Measurements from ENCODE around the gene FAM219A.
A peak's percentile ranks its signal among the peaks of the same experiment; 100 is the strongest.
"Not testable (repeated sequence)": the region's sequence is repeated elsewhere in the genome, so short reads cannot be mapped to it uniquely, and the experiment has no call there.

Gene FAM219A

DNA sequence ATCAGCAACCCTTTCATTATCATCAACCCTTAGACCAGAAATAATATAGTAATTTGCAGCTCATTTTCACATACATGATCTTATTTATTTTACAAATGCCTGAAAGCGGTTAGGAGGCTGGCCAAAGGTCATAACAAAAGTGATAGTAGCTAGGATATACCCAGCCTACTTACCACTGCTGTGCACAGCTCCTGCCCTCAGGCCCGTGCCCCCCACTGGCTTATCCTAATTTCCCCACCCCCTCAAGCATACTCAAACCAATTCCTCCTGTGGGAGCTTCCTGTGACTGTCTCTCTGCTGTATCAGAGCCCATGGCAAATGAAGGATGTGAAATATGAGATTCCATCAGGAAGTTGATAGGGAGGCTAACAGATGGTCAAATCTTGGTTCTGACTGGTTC lies 14.8 kb downstream of the FAM219A start:
- no peak for DNase-seq

DNA sequence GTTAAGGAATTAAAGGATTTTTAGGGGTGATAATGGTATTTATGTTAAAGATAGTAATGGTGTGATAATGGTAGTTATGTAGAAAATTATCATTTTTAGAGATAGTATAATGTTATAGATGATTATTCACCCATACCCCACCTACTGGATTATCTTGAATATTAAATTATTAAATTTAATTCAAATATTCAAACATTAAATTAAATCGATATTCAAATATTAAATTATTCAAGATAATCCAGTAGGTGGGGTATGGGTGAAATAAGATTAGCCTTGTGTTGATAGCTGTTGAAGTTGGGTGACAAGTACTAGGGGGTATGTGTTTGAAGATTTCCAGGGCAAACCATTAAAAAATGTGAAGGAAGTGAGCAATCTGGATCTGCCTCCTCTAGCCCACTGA lies 15.6 kb downstream of the FAM219A start:
- no peak for DNase-seq

DNA sequence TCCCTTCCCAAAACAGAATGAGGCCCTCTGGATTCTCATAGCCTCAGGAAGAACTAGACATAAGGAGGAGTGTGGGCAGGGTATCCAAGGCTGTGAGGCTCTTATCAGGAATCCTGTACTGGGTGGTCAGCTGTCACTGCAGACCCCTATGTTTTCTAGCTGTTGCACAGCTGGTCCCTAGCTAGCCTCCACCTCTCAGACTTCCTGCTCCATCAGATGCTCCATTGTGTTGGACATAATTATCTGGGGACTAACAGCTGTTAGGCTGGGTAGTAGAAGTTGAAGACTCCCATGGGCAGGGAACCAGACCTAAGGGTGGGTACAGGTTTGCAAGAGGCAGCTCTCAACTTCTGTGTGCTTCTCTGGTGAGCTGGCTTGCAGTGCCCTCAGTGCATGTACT lies 18.4 kb downstream of the FAM219A start:
- no peak for DNase-seq

GRCh38 chr9:34438465-34438864 lies 19.9 kb downstream of the FAM219A start:
- DNase-seq: not testable (repeated sequence)

- not testable (repeated sequence) for DNase-seq
These were observed 20.5 kb downstream of the FAM219A start for GRCh38 chr9:34437926-34438307.

GRCh38 chr9:34437006-34437925 lies 21.1 kb downstream of the FAM219A start:
- DNase-seq: peak in 2 of 14 donors; percentile 9 to 54

DNA sequence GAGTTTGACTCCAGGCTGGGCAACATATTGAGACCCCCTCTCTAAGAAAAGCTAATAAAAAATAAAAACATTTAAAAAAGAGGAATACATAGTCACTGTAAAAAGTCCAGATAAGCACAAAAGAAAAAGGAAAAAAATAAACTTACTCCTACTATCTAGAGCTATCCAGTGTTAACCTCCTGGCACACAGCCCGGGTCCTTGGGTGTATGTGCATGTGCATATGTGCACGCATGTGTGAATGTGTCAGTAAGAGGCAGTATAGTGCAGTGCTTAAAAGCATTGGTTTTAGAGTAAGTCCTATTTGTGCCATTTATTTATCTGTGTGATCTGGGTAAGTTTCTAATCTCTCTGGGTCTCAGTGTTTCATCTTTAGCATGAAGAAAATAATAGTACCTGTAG lies 26.7 kb downstream of the FAM219A start:
- DNase-seq: peak in 1 of 14 donors; percentile 31

- peak in 10 of 14 donors; percentile 5 to 96 (median 20) for DNase-seq
These were observed 27.4 kb downstream of the FAM219A start for GRCh38 chr9:34430843-34431437.

DNA sequence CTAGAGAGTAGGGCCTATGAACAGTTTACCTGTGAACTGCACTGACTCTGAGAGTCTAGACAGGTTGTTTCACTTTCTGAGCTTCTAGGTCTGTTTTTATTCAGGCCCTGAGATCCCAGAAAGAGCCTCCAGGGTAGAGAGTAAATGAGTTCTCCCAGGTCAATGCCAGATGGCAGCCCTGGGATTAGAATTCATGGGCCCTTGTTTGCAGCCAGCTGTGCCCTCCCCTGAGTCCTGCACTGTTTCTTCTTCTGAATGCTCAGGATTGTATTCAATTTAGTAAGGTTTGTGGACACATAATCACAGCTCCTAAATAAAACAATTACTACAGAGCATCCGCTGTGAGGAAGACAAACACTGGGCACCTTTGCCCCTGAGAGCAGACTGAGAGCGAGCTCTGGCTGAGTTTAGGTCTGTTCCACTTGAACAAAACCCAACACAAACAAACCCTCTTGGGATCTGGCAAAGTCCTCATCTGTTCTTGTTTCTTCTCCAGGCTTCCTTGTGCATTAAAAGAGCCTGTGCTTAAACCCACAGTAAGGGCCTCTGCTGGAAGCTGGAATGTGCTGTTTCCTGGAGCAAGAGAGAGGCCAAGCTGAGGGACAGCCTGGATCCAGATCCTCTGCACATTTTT lies 29.9 kb downstream of the FAM219A start:
- DNase-seq: no peak

- DNase-seq: no peak
These were observed 31.9 kb downstream of the FAM219A start for GRCh38 chr9:34426347-34427074.

DNA sequence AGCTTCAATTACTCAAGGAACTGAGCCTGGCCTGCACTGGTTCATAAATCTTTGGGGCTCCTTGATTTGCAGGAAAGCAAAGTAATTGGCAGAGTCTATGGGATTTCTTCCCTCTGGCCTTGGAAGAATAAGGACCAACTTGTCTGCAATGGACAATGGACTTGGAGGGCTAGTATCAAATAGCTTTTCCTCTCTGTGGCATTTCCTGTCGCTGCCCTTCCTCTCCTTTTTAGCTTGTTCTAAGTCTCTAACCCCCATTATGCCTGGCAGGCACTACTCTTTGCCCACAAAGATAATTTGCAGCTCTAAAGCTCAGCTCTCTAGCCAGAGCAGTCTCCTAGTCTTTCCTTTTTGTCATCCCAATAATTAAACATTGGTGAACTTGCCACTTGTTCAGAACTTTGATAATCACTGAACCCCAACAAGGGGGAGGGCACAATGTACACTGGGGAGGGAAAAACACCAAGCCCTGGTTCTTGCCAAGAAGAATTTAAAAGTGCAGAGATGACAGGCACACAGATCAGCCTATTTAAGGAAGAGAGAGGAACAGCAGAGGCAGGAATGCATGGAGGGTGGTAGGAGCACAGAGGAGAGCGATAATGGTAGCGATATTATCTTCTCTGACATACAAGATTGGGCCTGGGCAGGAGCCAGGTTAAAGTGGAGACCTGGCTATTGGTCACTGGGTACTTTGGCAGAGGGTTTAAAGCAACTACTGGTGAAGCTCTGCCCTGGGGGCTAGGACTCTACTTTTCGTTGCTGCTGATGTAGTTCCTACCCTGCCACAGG lies 38.5 kb downstream of the FAM219A start:
- no peak for DNase-seq

GRCh38 chr9:34417734-34418133 lies 40.6 kb downstream of the FAM219A start:
- peak in 1 of 14 donors; percentile 52 for DNase-seq

GRCh38 chr9:34413231-34413852 lies 45.0 kb downstream of the FAM219A start:
- DNase-seq: peak in 6 of 14 donors; percentile 9 to 21 (median 11)

DNA sequence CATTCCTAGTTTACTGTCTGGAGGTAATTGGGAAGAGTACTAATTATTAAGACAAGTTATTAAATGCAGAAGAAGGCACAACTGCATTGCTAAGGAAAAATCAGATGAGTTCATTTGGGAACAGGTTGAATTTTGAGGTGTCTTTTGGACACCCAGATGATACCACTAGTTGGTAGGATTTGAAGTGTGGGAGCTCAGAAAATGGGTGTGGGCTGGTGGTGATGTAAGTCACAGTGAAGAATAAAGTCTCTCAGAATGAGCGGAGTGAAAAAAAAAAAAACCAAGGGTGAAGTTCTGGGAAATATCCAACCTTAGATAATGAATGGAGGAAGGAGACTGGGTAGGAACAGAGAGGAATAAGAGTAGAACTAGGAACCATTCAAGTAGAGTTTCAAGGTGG lies 46.0 kb downstream of the FAM219A start:
- DNase-seq: no peak

GRCh38 chr9:34409154-34409553 lies 49.2 kb downstream of the FAM219A start:
- DNase-seq: no peak

- peak in 1 of 14 donors; percentile 14 for DNase-seq
These were observed 50.2 kb downstream of the FAM219A start for GRCh38 chr9:34408173-34408572.

GRCh38 chr9:34406219-34406618 lies 52.2 kb downstream of the FAM219A start:
- DNase-seq: no peak

- DNase-seq: no peak
These were observed 52.7 kb downstream of the FAM219A start for GRCh38 chr9:34405719-34406118.

GRCh38 chr9:34403554-34404380 lies 54.6 kb downstream of the FAM219A start:
- DNase-seq: peak in 11 of 14 donors; percentile 10 to 60 (median 39)
